ENCODE data around the gene CACNA2D2. TPM values are rescaled to one million over a fixed set of nuclear protein-coding genes. Genes with fewer than 3 reads are reported as not detected.

Gene CACNA2D2
- polyA plus RNA-seq, 6 donors from 2014 or later, result 0.17 to 0.24 (median 0.18) TPM; not detected in 3

DNA sequence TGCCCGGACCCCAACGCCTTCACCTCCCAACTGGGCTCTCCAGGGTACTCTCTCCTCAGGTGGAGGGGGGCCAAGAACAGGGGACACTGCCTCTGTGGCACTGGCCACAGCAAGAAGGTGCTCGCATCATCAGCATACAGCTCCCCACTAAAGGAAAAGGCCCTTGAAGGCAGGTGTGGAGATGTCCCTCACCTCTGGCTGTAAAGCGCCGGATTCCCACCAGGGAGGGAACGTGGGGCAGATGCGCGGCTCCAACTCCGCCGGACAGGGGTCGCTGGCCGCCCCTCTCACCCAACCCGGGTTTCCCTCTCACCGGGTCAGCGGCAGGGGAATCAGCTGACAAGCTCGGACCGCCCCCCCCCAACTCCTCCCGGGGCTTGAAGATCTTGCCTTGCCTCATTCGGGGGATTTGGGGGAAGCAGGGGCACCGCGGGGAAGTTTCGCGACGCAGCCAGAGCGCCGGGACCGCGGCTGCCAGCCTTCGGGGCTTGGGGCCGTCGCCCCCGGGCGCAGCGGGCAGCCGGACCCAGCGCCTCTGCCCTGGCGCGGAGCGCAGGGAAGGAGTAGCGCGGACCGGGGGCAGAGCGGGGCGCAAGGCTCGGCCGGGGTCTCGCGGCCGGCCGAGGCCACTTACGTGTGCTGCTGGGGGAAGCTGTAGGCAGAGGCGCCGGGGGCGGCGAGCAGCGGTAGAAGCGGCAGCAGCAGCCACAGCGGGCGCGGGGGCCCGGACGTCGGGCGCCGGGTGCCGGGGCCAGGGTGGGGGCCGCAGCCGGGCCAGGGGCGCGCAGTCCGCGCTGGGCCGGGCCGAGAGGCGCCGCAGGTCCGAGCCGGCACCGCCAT lies 630 bp downstream of the CACNA2D2 start:
- Mint-ChIP-seq H3K36me3 (peaks cover 0 to 7% of the 10 kb centered on the region in 2 donors), H3K27ac (no peak overlapping the region), H3K4me3 (peak overlapping the region; percentile 71 to 86 (median 77)), H3K9me3 (peaks cover 0 to 1% (median 0%) of the 10 kb centered on the region in 7 donors), H3K27me3 (peaks cover 19 to 60% (median 50%) of the 10 kb centered on the region in 3 donors), H3K4me1 (peaks cover 7 to 17% (median 14%) of the 10 kb centered on the region in 3 donors)
- ATAC-seq (ENCODE audit: low read depth in 2 of 2) (peak; percentile 33 to 37), DNase-seq (no peak)

DNA sequence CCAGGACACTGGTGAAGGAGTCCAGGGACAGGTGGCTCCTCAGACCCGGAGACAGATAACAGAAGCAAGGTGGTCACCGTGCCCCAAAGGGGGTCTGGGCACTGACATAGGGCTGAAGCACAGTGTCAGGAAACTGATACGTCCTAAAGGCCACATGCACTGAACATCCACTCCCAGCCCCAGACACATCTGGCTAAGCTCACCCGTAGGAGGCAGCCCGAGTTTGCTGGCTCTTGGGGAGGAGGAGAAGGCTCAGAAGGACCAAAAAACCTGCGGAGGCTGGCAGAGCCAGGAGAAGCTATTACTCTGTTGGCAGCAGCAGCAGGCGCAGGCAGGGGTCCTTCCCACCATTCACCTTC lies 1.2 kb downstream of the CACNA2D2 start:
- peak overlapping the region; percentile 60 to 84 (median 78) for H3K4me3 Mint-ChIP-seq
- H3K27ac Mint-ChIP-seq, result peak overlapping the region in 1 of 6 donors; percentile 86
- peaks cover 7 to 17% (median 14%) of the 10 kb centered on the region in 3 donors for H3K4me1 Mint-ChIP-seq
- no peak for DNase-seq
- peaks cover 22 to 66% (median 56%) of the 10 kb centered on the region in 3 donors for H3K27me3 Mint-ChIP-seq
- H3K9me3 Mint-ChIP-seq, result peaks cover 0 to 1% (median 0%) of the 10 kb centered on the region in 7 donors
- H3K36me3 Mint-ChIP-seq, result peaks cover 0 to 7% of the 10 kb centered on the region in 2 donors
- ATAC-seq (ENCODE audit: low read depth in 2 of 2), result no peak

DNA sequence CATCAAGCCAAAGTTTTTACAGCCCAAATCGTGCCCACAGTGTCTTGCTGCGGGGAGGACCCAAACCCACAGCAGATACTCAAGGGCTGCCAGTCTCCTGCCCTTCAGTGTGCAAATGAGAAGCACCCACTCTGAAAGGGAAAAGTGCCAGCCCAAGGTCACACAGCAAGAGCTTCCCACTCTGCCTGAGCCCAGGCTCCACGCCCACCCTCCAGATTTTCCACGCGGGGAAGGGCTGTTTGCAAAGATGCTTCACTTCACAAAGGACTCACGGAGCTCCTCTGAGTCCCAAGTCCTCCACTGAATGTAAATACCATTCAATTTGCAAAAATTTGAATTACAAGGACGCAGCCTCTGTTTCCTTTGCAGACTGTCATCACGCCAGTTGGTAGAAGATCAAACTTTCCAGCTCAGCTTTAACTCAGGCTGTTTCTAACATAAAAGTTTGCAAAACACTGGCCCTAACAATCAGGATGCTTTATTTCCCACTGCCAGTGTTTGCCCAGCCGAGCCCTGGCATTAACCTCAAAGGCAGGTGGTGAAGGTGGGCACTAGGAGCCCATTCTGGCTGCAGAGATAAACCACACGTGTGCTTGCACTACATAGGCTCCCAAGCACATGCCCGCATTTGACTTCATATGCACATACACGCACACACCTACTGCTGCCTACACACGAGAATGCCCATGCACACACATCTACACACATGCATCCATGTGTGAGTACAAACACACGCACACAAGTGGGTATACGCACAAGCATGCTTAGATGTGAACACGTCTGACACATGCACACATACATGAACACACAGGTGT lies 7.6 kb downstream of the CACNA2D2 start:
- peak overlapping the region in 1 of 8 donors; percentile 50 for H3K4me3 Mint-ChIP-seq
- DNase-seq, result no peak
- H3K36me3 Mint-ChIP-seq, result peaks cover 0 to 7% of the 10 kb centered on the region in 2 donors
- peaks cover 0 to 3% (median 0%) of the 10 kb centered on the region in 3 donors for H3K4me1 Mint-ChIP-seq
- no peak for ATAC-seq (ENCODE audit: low read depth in 2 of 2)
- no peak overlapping the region for H3K27ac Mint-ChIP-seq
- peaks cover 21 to 48% (median 42%) of the 10 kb centered on the region in 3 donors for H3K27me3 Mint-ChIP-seq
- no peaks in the 10 kb centered on the region for H3K9me3 Mint-ChIP-seq

DNA sequence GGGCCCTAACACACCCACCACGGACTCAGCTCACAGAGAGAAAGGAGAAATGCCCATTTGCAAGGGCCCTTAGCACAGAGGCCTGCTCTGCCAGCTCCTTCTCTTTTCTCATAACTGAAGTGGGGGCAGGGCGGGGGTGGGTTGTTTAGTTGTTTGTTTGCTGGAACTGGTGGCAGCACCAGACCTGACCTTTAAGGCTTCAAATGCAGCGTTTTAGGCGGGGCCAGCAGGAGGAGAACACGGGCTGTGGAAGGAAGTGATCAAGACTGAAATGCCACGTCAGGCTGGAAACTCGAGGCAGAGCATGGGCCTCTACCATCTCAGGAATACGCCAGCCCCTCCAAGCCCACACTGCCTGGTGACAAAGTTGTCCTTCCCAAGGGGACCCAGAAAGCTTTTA lies 9.3 kb downstream of the CACNA2D2 start:
- H3K27ac Mint-ChIP-seq, result no peak overlapping the region
- peaks cover 0 to 7% of the 10 kb centered on the region in 2 donors for H3K36me3 Mint-ChIP-seq
- ATAC-seq (ENCODE audit: low read depth in 2 of 2) (no peak), DNase-seq (no peak)
- peaks cover 19 to 31% (median 25%) of the 10 kb centered on the region in 3 donors for H3K27me3 Mint-ChIP-seq
- H3K9me3 Mint-ChIP-seq, result no peaks in the 10 kb centered on the region
- H3K4me3 Mint-ChIP-seq, result no peak overlapping the region
- H3K4me1 Mint-ChIP-seq, result peaks cover 0 to 3% (median 3%) of the 10 kb centered on the region in 3 donors

DNA sequence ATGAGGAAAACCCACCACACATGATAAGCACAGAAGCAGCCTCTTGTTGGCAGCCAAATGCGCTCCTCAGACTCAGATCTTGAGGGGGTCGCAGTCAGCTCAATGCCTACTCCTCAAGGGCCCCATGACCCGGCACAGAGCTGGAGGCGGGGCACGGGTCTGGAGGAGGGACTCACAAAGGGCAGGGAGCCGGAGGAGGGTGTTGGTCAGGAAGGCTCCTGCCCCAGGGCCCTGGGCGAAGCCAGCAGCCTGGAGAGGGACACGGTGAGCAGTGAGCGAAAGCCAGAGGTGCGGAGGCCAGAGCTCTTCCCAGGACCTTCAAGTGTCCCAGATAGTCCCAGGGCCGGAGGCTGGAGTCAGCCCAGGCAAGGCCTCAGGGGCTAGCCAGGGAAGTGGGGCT lies 9.8 kb downstream of the CACNA2D2 start:
- H3K27me3 Mint-ChIP-seq, result peaks cover 14 to 26% (median 20%) of the 10 kb centered on the region in 3 donors
- H3K9me3 Mint-ChIP-seq, result no peaks in the 10 kb centered on the region
- DNase-seq (no peak), ATAC-seq (ENCODE audit: low read depth in 2 of 2) (no peak)
- peaks cover 0 to 1% of the 10 kb centered on the region in 2 donors for H3K36me3 Mint-ChIP-seq
- peaks cover 0 to 3% (median 0%) of the 10 kb centered on the region in 3 donors for H3K4me1 Mint-ChIP-seq
- peak overlapping the region in 1 of 8 donors; percentile 79 for H3K4me3 Mint-ChIP-seq
- H3K27ac Mint-ChIP-seq, result no peak overlapping the region

DNA sequence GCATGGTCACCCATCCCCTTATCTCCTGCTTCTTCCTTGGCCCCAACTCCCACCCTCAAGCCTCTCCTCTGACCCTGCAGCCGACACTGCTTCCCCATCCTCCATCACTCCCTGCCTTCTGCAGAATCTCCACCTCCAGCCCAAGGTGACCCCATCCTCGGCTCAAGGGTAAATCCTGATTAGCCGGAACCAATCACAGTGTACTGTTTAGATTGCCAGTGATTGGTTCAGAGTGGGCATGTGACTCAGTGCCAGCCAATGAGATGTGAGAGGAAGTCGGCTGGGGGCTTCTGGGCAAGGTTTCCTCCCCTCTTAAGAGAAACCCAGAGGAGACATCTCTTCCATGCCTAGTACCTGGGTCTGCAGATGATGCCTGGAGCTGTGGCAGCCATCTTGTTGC lies 10.3 kb downstream of the CACNA2D2 start:
- peaks cover 0 to 3% (median 0%) of the 10 kb centered on the region in 3 donors for H3K4me1 Mint-ChIP-seq

DNA sequence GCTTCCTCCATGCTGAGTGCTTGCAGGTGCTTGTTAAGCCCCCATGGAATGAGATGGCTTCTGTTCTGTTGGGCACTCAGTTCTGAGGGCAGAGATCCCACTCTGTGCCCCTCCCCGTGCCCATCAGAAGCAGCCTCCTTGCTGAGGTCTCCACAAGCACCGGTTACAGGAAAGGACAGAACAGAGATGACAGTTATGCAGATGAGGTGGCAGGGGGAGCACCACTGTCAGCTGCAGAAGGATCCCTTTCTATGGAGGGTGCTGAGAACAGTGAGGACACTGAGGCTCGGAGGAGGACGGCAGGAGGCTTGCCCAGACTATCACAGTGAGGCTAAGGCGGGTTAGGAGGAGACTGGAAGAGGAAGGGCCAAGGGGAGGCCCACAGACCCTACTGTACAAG lies 12.4 kb downstream of the CACNA2D2 start:
- no peak for ATAC-seq (ENCODE audit: low read depth in 2 of 2)
- Mint-ChIP-seq H3K36me3 (no peaks in the 10 kb centered on the region), H3K4me1 (peaks cover 0 to 3% (median 0%) of the 10 kb centered on the region in 3 donors), H3K27me3 (peaks cover 0 to under 1% (median 0%) of the 10 kb centered on the region in 3 donors), H3K9me3 (no peaks in the 10 kb centered on the region), H3K4me3 (no peak overlapping the region), H3K27ac (no peak overlapping the region)
- DNase-seq, result no peak

More for the DNA sequence above, 10.3 kb downstream of the CACNA2D2 start:
- no peak overlapping the region for H3K27ac Mint-ChIP-seq
- no peaks in the 10 kb centered on the region for H3K36me3 Mint-ChIP-seq
- ATAC-seq (ENCODE audit: low read depth in 2 of 2) (no peak), DNase-seq (no peak)
- H3K4me3 Mint-ChIP-seq, result no peak overlapping the region
- peaks cover 13 to 21% (median 15%) of the 10 kb centered on the region in 3 donors for H3K27me3 Mint-ChIP-seq
- H3K9me3 Mint-ChIP-seq, result no peaks in the 10 kb centered on the region

DNA sequence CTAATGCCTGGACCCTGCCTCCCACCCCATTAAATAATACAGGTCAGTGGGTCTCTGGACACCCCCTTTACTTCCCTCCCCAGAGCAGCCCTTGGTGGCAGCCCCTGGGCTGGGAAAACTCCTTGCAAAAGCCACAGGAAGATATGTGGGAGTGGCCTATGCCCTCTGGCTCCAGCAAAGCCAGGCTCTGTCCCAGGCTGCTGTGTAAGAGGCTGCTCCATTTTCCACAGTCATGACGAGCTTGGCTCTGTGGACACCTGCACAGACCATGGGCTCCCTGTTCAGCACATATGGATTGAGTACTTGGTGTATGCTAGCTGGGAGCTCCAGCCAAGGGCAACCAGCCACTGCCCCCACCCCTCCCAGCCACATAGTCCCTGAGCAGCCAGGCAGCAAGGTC lies 13.0 kb downstream of the CACNA2D2 start:
- no peaks in the 10 kb centered on the region for H3K36me3 Mint-ChIP-seq
- H3K9me3 Mint-ChIP-seq, result no peaks in the 10 kb centered on the region
- ATAC-seq (ENCODE audit: low read depth in 2 of 2), result no peak
- peaks cover 0 to 3% (median 0%) of the 10 kb centered on the region in 3 donors for H3K4me1 Mint-ChIP-seq
- DNase-seq, result no peak
- H3K27me3 Mint-ChIP-seq, result no peaks in the 10 kb centered on the region
- no peak overlapping the region for H3K27ac Mint-ChIP-seq
- H3K4me3 Mint-ChIP-seq, result no peak overlapping the region

DNA sequence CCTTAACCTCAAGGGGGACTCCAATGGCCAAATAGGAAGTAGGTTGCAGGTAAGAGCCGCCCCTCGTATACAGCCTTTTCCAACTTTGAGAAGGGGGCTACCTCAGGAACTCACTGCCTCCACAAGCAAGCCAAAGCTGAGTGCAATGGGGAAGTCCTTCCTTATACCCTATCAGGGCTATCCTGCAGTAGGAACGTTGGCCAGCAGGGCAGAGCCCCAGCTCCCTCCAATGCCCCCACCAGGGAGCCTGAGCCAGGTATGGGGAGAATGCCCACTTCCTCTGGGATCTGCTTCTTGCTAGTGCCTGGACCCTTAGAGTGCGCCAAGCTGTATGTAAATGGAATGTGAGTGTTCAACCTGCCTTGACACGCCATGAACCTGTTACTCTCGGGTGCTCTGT lies 16.3 kb downstream of the CACNA2D2 start:
- Mint-ChIP-seq H3K4me3 (no peak overlapping the region), H3K9me3 (no peaks in the 10 kb centered on the region), H3K27me3 (peaks cover 0 to 8% (median 7%) of the 10 kb centered on the region in 3 donors), H3K27ac (no peak overlapping the region), H3K36me3 (no peaks in the 10 kb centered on the region), H3K4me1 (peaks cover 0 to 3% (median 0%) of the 10 kb centered on the region in 3 donors)
- no peak for DNase-seq
- ATAC-seq (ENCODE audit: low read depth in 2 of 2), result no peak

DNA sequence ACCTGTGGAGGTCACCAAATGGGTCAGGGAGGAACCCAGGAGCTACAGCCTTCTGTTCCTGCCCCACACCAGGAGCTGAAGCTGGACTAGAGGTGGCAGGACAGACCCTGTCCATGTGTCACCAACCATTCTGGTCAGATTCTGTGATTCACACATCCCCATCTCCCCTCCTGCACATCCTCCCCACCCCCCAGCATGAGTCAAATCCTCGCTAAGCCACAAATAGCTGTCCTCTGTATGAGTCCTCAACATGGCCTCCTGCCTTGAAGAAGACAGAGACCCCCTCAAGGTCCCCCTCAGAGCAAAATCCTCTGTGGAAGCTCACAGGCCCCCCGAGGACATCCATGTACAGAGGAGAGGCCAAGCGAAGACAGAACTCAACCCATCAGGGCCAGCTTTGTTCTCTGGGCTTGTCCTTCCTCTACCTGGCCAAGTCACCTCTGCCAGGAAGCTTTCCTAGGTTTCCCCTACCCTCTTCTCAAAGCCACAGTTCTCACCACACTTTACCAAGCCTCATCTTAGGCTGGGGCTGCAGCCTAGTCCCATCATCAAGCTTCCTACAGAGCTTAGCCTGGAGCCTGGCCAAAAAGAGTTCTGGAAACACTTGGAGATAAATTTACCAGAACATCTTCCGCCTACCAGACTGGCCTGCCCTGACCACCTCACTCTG lies 17.1 kb downstream of the CACNA2D2 start:
- no peaks in the 10 kb centered on the region for H3K9me3 Mint-ChIP-seq
- H3K4me1 Mint-ChIP-seq, result peaks cover 0 to 3% (median 2%) of the 10 kb centered on the region in 3 donors
- peaks cover 0 to 8% (median 7%) of the 10 kb centered on the region in 3 donors for H3K27me3 Mint-ChIP-seq
- no peak for ATAC-seq (ENCODE audit: low read depth in 2 of 2)
- no peaks in the 10 kb centered on the region for H3K36me3 Mint-ChIP-seq
- no peak overlapping the region for H3K4me3 Mint-ChIP-seq
- H3K27ac Mint-ChIP-seq, result peak overlapping the region in 1 of 6 donors; percentile 20
- no peak for DNase-seq

DNA sequence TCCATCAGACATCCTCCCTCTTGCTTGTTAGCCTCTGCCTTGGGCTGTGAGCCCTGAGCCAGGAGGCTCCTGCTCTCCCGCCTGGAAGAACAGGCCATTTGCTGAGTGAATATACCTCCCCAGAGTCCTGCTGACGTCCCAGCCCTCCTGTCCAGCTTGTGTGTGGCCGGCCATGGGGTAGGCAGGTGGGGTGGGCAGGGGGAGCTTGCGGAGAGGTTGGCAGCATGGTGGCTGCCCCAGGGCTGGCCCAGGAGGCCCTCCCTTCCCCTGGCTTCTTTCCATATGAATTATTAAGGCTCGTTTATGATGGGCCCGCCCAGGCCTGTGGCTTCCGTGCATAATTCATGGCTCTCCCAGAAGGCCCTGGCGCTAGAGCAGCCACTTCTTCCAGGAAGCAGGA lies 18.7 kb downstream of the CACNA2D2 start:
- Mint-ChIP-seq H3K4me3 (peak overlapping the region in 1 of 8 donors; percentile 52), H3K27ac (no peak overlapping the region), H3K36me3 (no peaks in the 10 kb centered on the region), H3K27me3 (peaks cover 0 to 8% (median 7%) of the 10 kb centered on the region in 3 donors), H3K9me3 (no peaks in the 10 kb centered on the region), H3K4me1 (peaks cover 3 to 9% (median 4%) of the 10 kb centered on the region in 3 donors)
- DNase-seq (no peak), ATAC-seq (ENCODE audit: low read depth in 2 of 2) (no peak)

DNA sequence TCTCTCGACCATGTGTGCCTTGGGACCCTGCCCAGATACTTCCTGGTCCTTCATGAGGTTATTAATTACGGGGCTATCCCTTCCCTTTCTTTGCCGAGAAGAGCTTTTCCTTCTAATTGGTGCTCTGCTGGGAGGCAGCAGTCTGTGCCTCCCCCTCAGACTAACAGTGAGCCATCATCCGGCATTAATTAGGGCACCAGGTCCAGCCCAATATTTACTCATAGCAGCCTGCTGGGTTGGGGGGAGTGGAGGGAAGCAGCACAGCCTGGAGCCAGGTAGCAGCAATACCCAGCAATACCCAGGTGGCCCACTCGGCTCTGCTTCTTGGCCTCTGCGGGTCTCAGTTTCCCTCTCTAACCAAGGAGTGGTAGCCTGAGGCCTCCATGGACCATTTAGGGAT lies 20.1 kb downstream of the CACNA2D2 start:
- DNase-seq, result no peak
- Mint-ChIP-seq H3K27ac (no peak overlapping the region), H3K4me3 (no peak overlapping the region), H3K36me3 (no peaks in the 10 kb centered on the region), H3K27me3 (peaks cover 0 to 8% (median 7%) of the 10 kb centered on the region in 3 donors), H3K4me1 (peaks cover 3 to 9% (median 4%) of the 10 kb centered on the region in 3 donors), H3K9me3 (no peaks in the 10 kb centered on the region)
- ATAC-seq (ENCODE audit: low read depth in 2 of 2), result no peak

DNA sequence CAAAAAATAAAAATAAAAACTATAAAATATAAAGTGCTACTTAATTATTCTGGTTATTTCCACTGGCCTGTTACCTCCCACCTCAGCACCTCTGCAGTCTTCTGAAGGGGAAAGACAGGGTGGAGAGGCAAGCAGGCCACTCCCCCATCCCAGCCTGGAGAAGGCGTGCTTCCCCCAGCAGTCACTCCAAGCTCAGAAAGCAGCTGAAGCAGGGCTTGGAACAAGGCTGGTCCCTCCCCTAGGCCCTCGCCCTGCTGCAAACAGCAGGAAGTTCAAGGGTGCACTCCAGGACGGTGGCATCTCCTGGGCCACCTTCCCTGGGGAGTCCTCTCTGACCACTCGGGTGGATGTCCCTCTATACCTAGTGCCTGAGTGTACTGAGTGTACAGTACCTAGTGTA lies 21.4 kb downstream of the CACNA2D2 start:
- Mint-ChIP-seq H3K27me3 (peaks cover 4 to 15% (median 11%) of the 10 kb centered on the region in 3 donors), H3K27ac (peak overlapping the region in 2 of 6 donors; percentile 20 to 61), H3K4me1 (peaks cover 3 to 9% (median 4%) of the 10 kb centered on the region in 3 donors), H3K4me3 (no peak overlapping the region), H3K9me3 (no peaks in the 10 kb centered on the region), H3K36me3 (no peaks in the 10 kb centered on the region)
- DNase-seq, result no peak
- no peak for ATAC-seq (ENCODE audit: low read depth in 2 of 2)
